Heart right ventricle (tissue), 16 donors: ENCODE results near the gene BTBD9. TPM values are rescaled to one million over a fixed set of nuclear protein-coding genes. Genes with fewer than 3 reads are reported as not detected.

ENCODE experiments used
- ATAC-seq, 8 donors: fragments of 200-7000 bp; cut with Tn5 transposase; one replicate each; pipeline ENCODE4 v1.9.1; 2020; ENCODE audit warnings: mild to moderate bottlenecking in 8 of 8, moderate library complexity in 8 of 8, moderate number of reproducible peaks in 1 of 8
- DNase-seq, 2 donors: peaks; one replicate each; pipeline ENCODE4 v3.0.0-alpha.2; 2020
- H3K27ac ChIP-seq, 10 donors: fragments of 200-600 bp; sonication (generic) in 2 of 10; one replicate each; pipeline versions ENCODE4 v1.5.0 to v1.8.0; 2020 to 2022; ENCODE audit warnings: mild to moderate bottlenecking in 3 of 10
- H3K27me3 ChIP-seq, 7 donors: fragments of 200-600 bp; one replicate each; pipeline ENCODE4 v1.8.0; 2021 to 2022; ENCODE audit warnings: mild to moderate bottlenecking in 2 of 7
- H3K36me3 ChIP-seq, 9 donors: fragments of 200-600 bp; sonication (generic) in 1 of 9; one replicate each; pipeline versions ENCODE4 v1.5.0 to v1.8.0; 2020 to 2022; ENCODE audit warnings: mild to moderate bottlenecking in 2 of 9
- H3K4me1 ChIP-seq, 9 donors: fragments of 200-600 bp; sonication (generic) in 1 of 9; one replicate each; pipeline versions ENCODE4 v1.5.0 to v1.8.0; 2020 to 2022; ENCODE audit warnings: mild to moderate bottlenecking in 4 of 9
- H3K4me3 ChIP-seq, 10 donors: fragments of 200-600 bp; sonication (generic) in 2 of 10; one replicate each; pipeline versions ENCODE4 v1.5.0 to v1.8.0; 2020 to 2022; ENCODE audit warnings: mild to moderate bottlenecking in 7 of 10, moderate library complexity in 2 of 10
- H3K9me3 ChIP-seq, 11 donors: fragments of 200-600 bp in 10 of 11; sonication (generic) in 2 of 11; one replicate each; pipeline versions ENCODE4 v1.5.0 to v1.8.0; 2013 to 2022; ENCODE audit warnings: mild to moderate bottlenecking in 2 of 11, control low read depth in 1 of 11, moderate library complexity in 1 of 11
- CTCF ChIP-seq, 9 donors: fragments of 200-600 bp; sonication (generic) in 2 of 9; IDR thresholded peaks; one replicate each; pipeline versions ENCODE4 v1.5.0 to v1.8.0; 2021 to 2022; ENCODE audit warnings: antibody characterized with exemption in 9 of 9, mild to moderate bottlenecking in 5 of 9, moderate library complexity in 1 of 9
- WGBS, 2 donors: extraction: QIAGEN DNeasy Blood & Tissue Kit; methylation state at CpG; one replicate each; pipeline ENCODE4 v1.1.7; 2013; ENCODE audit warnings: inconsistent platforms in 1 of 2; 5-methylcytosine and 5-hydroxymethylcytosine counted together
- intact Hi-C, 10 donors: fragments of 100-400 bp; cut with DNase I; formaldehyde crosslinking; loops; one replicate each; pipeline versions ENCODE4 v1.11.1 to v1.14.2; 2022
- polyA plus RNA-seq, 2 donors: library from polyadenylated mRNA; stranded (reverse); fragments of 200-250 nt; gene quantifications; one replicate each; pipeline ENCODE4 v1.2.3, GENCODE V29; 2013
- total RNA-seq, 10 donors: library from RNA; stranded (reverse); fragmentation: NEBNext Ultra II Directional in 3 of 10; extraction: Animal tissue kit (Norgen Biotek cat#: 25700) in 3 of 10; gene quantifications; one replicate each; pipeline versions ENCODE4 v1.2.1 to v1.2.4, GENCODE V29; 2021 to 2023
- donor health status: Arrhythmogenic right ventricular cardiomyopathy.
- donor health status: ischemic (EF 13 %, LVEDD 7.1; RV severe dilation, severe dysfunction).
- donor health status: healthy with polysubstance abuse.
- donor health status: DM: no; HTN: yes; CAD: no.
- donor health status: DM: no; HTN: no; CAD: no.
- donor health status: ischemic (EF 25% LVEDD 6.9; RV normal size, moderate dysfunction).
- donor health status: ischemic (EF 25% LVEDD 5.7; RV mildly dilated, moderate dysfunction).
- donor health status: healthy.
- donor health status: DM: yes; HTN: yes; CAD: no.
- donor health status: Ischemic cardiomyopathy.
- donor health status: ischemic (EF 35%, LVEDD 5.7; RV mildly dilated, moderate dysfunction).
- donor health status: nonischemic (EF 11% LVEDD 7.7; RV severe dilation, severe dysfunction).
- donor health status: DM: yes; HTN: yes; CAD: no.
- donor health status: PGD.
- donor health status: ischemic (EF 29% LVEDD 5.4; RV normal size, mild dysfunction).
- donor health status: nonischemic (EF 23%, LVEDD 6.1; RV moderate dilation, normal function).

BTBD9 gene
- total and polyA plus RNA-seq, 12 donors: 4.2 to 27.7 (median 18.3) TPM

DNA sequence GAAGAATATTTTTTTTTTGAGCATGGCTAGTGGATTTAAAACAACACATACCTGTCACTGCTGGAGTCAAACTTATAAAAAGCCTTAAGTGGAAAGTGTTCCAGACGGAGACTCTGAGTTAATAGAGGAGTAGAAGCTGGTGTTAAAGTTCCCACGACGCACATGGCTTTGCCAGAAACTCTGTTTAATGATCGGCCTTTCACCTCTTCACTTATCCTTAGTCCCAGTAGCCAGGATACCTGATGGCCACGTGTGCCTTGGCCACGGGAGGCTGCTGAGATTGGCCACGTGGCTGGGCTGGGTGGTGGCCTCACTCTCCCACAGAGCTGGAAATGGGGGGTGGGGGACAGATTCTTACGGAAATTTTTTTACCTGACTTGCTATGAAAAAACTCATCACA lies 487.1 kb downstream of the BTBD9 start:
- intact Hi-C loops: no loop called here
- Histone ChIP-seq H3K36me3 (peaks cover 0 to 52% (median 12%) of the 10 kb centered on the region in 9 donors), H3K9me3 (no peaks in the 10 kb centered on the region), H3K27me3 (no peaks in the 10 kb centered on the region), H3K4me1 (peaks cover 0 to 42% (median 7%) of the 10 kb centered on the region in 9 donors), H3K4me3 (no peak overlapping the region), H3K27ac (no peak overlapping the region)
- DNase-seq (no peak), ATAC-seq (no peak)
- WGBS, 2 donors: 93 to 95% methylated on average over 8 of the region's 8 CpGs
- no peak for TF ChIP-seq CTCF (IDR thresholded peaks at IDR 0.05)

GRCh38 chr6:38151580-38152500 lies 487.9 kb downstream of the BTBD9 start:
- no peak for ATAC-seq
- Histone ChIP-seq H3K4me1 (peaks cover 0 to 42% (median 7%) of the 10 kb centered on the region in 9 donors), H3K36me3 (peaks cover 0 to 52% (median 12%) of the 10 kb centered on the region in 9 donors), H3K27ac (no peak overlapping the region), H3K27me3 (no peaks in the 10 kb centered on the region), H3K4me3 (no peak overlapping the region), H3K9me3 (no peaks in the 10 kb centered on the region)
- intact Hi-C loops: no loop called here
- no peak for TF ChIP-seq CTCF (IDR thresholded peaks at IDR 0.05)
- WGBS, 2 donors: 98% methylated on average over 22 of the region's 22 CpGs
- DNase-seq: no peak

DNA sequence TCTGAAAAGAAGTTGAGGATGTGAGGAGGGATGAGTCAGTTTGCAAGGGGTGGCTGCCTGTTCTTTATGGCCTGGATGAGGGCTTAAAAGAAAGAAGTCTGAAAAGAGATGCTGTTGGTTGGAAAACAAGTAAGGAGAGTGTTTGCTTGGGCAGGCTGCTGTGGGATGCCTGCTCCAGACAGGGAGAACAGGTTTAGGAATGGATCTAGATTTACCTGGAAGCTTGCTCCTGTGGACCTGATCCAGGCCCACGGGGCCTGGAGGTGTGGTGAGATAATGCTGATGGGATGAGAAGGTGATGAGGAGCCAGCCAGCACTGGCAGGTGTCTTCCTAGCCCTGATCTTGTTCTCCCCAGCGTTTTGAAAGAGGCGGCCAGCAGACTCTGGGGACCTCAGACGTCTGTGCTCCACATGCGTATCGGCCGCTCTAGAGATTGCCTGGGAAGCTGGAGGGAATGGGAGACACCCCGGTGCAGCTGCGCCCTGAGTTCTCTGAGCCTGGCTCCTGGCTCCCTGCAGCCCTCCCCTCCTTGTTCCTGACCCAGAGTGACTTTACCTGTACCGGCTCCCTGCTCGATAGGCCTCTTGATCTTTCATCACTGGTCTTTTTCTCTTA lies 488.9 kb downstream of the BTBD9 start:
- H3K4me3 ChIP-seq: no peak overlapping the region
- no peaks in the 10 kb centered on the region for H3K27me3 ChIP-seq
- DNase-seq: no peak
- no peaks in the 10 kb centered on the region for H3K9me3 ChIP-seq
- peaks cover 0 to 61% (median 12%) of the 10 kb centered on the region in 9 donors for H3K36me3 ChIP-seq
- H3K4me1 ChIP-seq: peaks cover 0 to 42% (median 7%) of the 10 kb centered on the region in 9 donors
- TF ChIP-seq CTCF (IDR thresholded peaks at IDR 0.05): no peak
- ATAC-seq: no peak
- intact Hi-C loops: no loop called here
- H3K27ac ChIP-seq: no peak overlapping the region
- 82 to 88% methylated on average over 11 of the region's 11 CpGs for WGBS, 2 donors

- 79 to 81% methylated on average over 3 of the region's 3 CpGs for WGBS, 2 donors
Measured at GRCh38 chr6:38150021-38150420, 489.7 kb downstream of the BTBD9 start.

More at GRCh38 chr6:38150021-38150420, 489.7 kb downstream of the BTBD9 start:
- no peak for ATAC-seq
- H3K4me3 ChIP-seq: no peak overlapping the region
- H3K4me1 ChIP-seq: peaks cover 0 to 35% (median 6%) of the 10 kb centered on the region in 9 donors
- no peaks in the 10 kb centered on the region for H3K9me3 ChIP-seq
- intact Hi-C loops: no loop called here
- H3K27ac ChIP-seq: no peak overlapping the region
- no peak for DNase-seq
- peaks cover 0 to 62% (median 12%) of the 10 kb centered on the region in 9 donors for H3K36me3 ChIP-seq
- TF ChIP-seq CTCF (IDR thresholded peaks at IDR 0.05): no peak
- no peaks in the 10 kb centered on the region for H3K27me3 ChIP-seq
